HG02970 (cell line): Measurements from ENCODE around the gene TNFAIP8L1.

Source experiments
- ATAC-seq: cut with Tn5 transposase; IDR thresholded peaks from one replicate; pipeline ENCODE4 v1.9.1; 2021; ENCODE audit warnings: mild to moderate bottlenecking, moderate library complexity, moderate number of reproducible peaks; ENCODE audit not compliant: unreplicated experiment, low FRiP score

Gene TNFAIP8L1

DNA sequence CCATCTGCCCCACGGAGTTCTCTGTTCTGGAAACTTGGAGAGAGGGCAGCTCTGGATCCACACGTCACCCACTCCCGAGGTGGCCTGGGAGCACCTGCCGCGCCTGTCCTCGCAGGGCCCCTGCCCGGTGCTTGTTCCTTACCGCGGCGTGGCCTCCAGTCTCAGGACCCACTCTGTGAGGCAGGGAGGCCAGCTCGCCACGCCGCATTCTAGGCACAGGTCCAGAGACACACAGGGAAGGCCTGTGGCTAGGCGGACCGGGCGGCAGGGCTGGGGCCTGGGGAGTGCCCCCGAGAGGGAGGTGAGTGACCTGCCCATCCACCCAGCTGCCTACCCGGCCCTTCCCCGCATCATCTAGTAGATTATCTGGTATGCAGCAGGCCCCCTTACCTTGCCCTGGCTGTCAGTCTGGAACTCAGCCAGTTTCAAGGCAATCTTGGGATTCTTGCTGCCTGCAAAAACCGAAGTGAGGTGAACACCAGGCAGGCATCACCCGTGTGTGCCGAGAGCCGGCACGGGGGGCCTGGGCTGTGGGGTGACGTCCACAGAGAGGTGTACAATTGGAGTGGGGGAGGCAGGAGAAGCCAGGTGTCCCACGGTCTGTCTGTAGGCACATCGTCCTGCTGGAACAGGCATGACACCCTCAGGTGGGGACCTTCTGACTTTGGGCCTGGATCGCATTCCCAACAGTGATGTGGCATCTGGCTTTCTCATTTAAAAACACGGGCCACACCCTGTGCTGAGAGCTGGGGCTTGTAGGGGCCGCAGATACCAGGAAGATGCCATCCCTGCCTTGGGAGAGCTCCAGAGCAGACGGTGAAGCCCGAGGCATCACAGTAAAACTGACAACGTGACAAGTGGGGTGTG, 60.7 kb downstream of the TNFAIP8L1 start:
- no peak for ATAC-seq

DNA sequence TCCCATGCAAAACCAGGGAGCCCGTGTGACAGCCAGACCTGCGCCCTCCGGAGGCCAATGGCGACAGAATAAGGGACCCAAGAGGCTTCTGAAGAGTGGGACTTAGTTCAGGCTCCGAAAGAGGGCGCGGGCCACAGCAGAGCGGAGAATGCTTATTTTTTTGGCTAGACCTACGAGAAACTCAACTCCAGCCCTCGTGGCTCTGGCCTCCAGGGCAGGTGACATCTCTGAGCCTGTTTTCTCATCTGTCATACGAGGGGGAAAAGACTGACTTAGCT, 61.3 kb downstream of the TNFAIP8L1 start:
- no peak for ATAC-seq

DNA sequence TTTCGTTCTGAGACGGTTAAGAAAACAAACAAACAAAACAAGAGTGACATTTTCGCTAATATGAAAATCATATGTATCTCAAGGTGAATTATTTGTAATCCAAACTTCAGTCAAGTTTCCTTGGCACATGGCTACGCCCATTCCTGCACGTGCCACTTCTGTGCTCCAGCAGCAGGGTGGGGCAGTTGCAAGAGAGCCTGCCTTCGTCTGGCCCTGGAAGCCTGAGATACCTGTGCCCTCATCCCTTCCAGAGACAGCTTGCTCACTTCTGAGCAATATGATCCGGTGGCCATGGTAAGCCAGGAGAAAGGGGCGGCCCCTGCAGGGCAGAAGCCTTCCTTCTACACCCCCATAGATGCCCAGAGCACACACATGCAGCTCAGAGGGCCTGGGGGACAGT, 62.2 kb downstream of the TNFAIP8L1 start:
- ATAC-seq: no peak

- no peak for ATAC-seq
These were observed 63.4 kb downstream of the TNFAIP8L1 start for GRCh38 chr19:4702764-4703163.

- ATAC-seq: no peak
These were observed 64.5 kb downstream of the TNFAIP8L1 start for GRCh38 chr19:4703671-4704316.

- no peak for ATAC-seq
These were observed 65.0 kb downstream of the TNFAIP8L1 start for GRCh38 chr19:4704317-4704673.
